GM23338 (cell line): ENCODE measurements around the gene NUP54. TPM values are rescaled to one million over a fixed set of nuclear protein-coding genes. Genes with fewer than 3 reads are reported as not detected.

Source experiments
- ATAC-seq: fragments of 200-7000 bp; cut with Tn5 transposase; 3 replicates; pipeline ENCODE4 v1.9.1; 2020
- DNase-seq: peaks from one replicate; pipeline ENCODE4 v3.0.0-alpha.2; 2015; ENCODE audit warnings: low spot score
- H2AFZ ChIP-seq: fragments of 200-600 bp; sonication (generic); 2 replicates; pipeline ENCODE4 v1.8.0; 2016; ENCODE audit warnings: antibody characterized with exemption, mild to moderate bottlenecking, moderate library complexity
- H3F3A ChIP-seq: fragments of 200-600 bp; sonication (generic); replicated peaks from 2 replicates; pipeline ENCODE4 v1.8.0; 2017; ENCODE audit warnings: antibody characterized with exemption, mixed run types, low read depth
- H3K27ac ChIP-seq: fragments of 200-600 bp; sonication (generic); 2 replicates; pipeline ENCODE4 v1.6.1; 2016; ENCODE audit warnings: low read depth
- H3K27me3 ChIP-seq: fragments of 200-600 bp; sonication (generic); 2 replicates; pipeline ENCODE4 v1.8.0; 2016; ENCODE audit warnings: mild to moderate bottlenecking, mixed run types, moderate library complexity; ENCODE audit not compliant: insufficient read depth
- H3K36me3 ChIP-seq: fragments of 200-600 bp; sonication (generic); 2 replicates; pipeline ENCODE4 v1.8.0; 2016; ENCODE audit warnings: mild to moderate bottlenecking; ENCODE audit not compliant: insufficient read depth
- H3K4me1 ChIP-seq: fragments of 200-600 bp; sonication (generic); 2 replicates; pipeline ENCODE4 v1.8.0; 2016; ENCODE audit warnings: mild to moderate bottlenecking, moderate library complexity; ENCODE audit not compliant: insufficient read depth
- H3K4me2 ChIP-seq: fragments of 200-600 bp; sonication (generic); 2 replicates; pipeline ENCODE4 v1.7.1; 2017; ENCODE audit warnings: mixed run types
- H3K4me3 ChIP-seq: fragments of 200-600 bp; sonication (generic); 2 replicates; pipeline ENCODE4 v1.6.1; 2016; ENCODE audit warnings: mixed run types
- H3K79me2 ChIP-seq: fragments of 200-600 bp; sonication (generic); replicated peaks from 2 replicates; pipeline ENCODE4 v1.8.0; 2017; ENCODE audit warnings: mild to moderate bottlenecking; ENCODE audit not compliant: insufficient read depth
- H3K9me2 ChIP-seq: fragments of 200-600 bp; sonication (generic); 2 replicates; pipeline ENCODE4 v1.8.0; 2017; ENCODE audit not compliant: insufficient read depth
- H4K20me1 ChIP-seq: fragments of 200-600 bp; sonication (generic); replicated peaks from 2 replicates; pipeline ENCODE4 v1.8.0; 2017; ENCODE audit warnings: mild to moderate bottlenecking; ENCODE audit not compliant: insufficient read depth
- H3K27ac Mint-ChIP-seq: 2 replicates; pipeline ENCODE4 v1.8.0; 2020; ENCODE audit warnings: inconsistent platforms, mild to moderate bottlenecking, moderate library complexity, mixed read lengths
- H3K27me3 Mint-ChIP-seq: 3 replicates; pipeline ENCODE4 v1.8.0; 2022; ENCODE audit warnings: low read depth, mild to moderate bottlenecking, moderate library complexity, mixed read lengths, inconsistent platforms; ENCODE audit not compliant: insufficient read depth, poor library complexity
- H3K36me3 Mint-ChIP-seq: 3 replicates; pipeline ENCODE4 v1.8.0; 2021; ENCODE audit warnings: low read depth, mild to moderate bottlenecking, inconsistent platforms, moderate library complexity, mixed read lengths
- H3K4me1 Mint-ChIP-seq: 3 replicates; pipeline ENCODE4 v1.8.0; 2020; ENCODE audit warnings: mild to moderate bottlenecking, inconsistent platforms, mixed read lengths
- H3K4me3 Mint-ChIP-seq: 3 replicates; pipeline ENCODE4 v1.8.0; 2021; ENCODE audit warnings: moderate library complexity, mild to moderate bottlenecking, inconsistent platforms, mixed read lengths
- H3K9me3 Mint-ChIP-seq: 3 replicates; pipeline ENCODE4 v1.8.0; 2020; ENCODE audit warnings: moderate library complexity, mild to moderate bottlenecking, inconsistent platforms, mixed read lengths
- CTCF ChIP-seq, 2 experiments: fragments of 200-600 bp in 1 of 2; sonication (generic) in 1 of 2; conservative IDR thresholded peaks; 2 replicates each; pipeline versions ENCODE4 v1.5.1 to v1.6.1; 2016 to 2017; ENCODE audit warnings: antibody characterized with exemption in 2 of 2, low read depth in 2 of 2, mild to moderate bottlenecking in 2 of 2, moderate library complexity in 1 of 2
- EZH2 ChIP-seq: fragments of 200-600 bp; sonication (generic); IDR thresholded peaks from one replicate; pipeline ENCODE4 v1.8.0; 2017; ENCODE audit warnings: antibody characterized with exemption, mild to moderate bottlenecking, low read depth; ENCODE audit not compliant: unreplicated experiment
- JUNB ChIP-seq: IDR thresholded peaks from one replicate; pipeline ENCODE4 v1.6.1; 2016; ENCODE audit warnings: antibody characterized with exemption; ENCODE audit not compliant: unreplicated experiment
- POLR2AphosphoS5 ChIP-seq: IDR thresholded peaks from 2 replicates; pipeline ENCODE4 v1.6.1; 2016; ENCODE audit warnings: antibody characterized with exemption, low read depth
- REST ChIP-seq: IDR thresholded peaks from one replicate; pipeline ENCODE4 v1.6.1; 2018; ENCODE audit warnings: antibody characterized with exemption; ENCODE audit not compliant: unreplicated experiment
- ZNF331 ChIP-seq: fragments of 250-450 bp; sonication (Bioruptor Pico); IDR thresholded peaks from 2 replicates; pipeline ENCODE4 v1.5.0; 2020; ENCODE audit warnings: low read depth, mild to moderate bottlenecking, moderate library complexity
- polyA plus RNA-seq: library from polyadenylated mRNA; unstranded; fragments of >200 nt; fragmentation: Nextera tagmentation; extraction: Ambion mirVana; gene quantifications from 2 replicates; pipeline ENCODE4 v1.2.1, GENCODE V29; 2016
- total RNA-seq: library from RNA; depleted of rRNA; stranded (reverse); fragments of >200 nt; shearing (Covaris generic); gene quantifications from 2 replicates; pipeline ENCODE4 v1.2.3, GENCODE V29; 2014

The NUP54 gene
- total and polyA plus RNA-seq, 2 experiments from 2014 or later: 97.8 to 118 TPM

DNA sequence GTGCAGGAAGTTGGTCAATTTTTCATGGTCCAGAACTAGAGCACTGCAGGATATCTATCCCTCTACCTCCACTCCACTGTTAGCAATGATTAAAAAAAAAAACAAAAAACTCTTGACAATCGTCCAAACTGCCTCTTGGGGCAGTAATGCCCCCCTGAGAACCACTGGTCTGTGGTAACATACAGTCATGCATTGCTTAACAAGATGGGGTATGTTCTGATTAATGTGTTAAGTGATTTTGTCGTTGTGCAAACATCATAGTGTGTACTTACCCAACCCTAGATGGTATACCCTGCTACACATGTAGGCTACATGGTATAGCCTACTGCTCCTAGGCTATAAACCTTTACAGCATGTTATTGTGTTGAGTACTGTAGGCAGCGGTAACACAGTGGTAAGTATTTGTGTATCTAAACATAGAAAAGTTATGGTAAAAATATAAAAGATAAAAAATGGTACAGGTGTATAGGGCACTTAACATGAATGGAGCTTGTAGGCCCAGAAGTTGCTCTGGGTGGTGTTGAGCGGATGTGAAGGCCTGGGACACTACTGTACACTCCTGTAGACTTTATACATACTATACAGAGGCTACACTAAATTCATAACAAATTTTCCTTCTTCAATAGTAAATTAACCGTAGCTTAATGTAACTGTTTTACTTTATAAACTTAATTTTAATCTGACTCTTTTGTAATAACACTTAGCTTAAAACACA, 39.6 kb downstream of the NUP54 start:
- H3K79me2 ChIP-seq: no peaks in the 10 kb centered on the region
- TF ChIP-seq CTCF (conservative IDR thresholded peaks at IDR 0.05; ENCODE audit: low read depth in 2 of 2) (peak; percentile 45 to 55), EZH2 (no peak), ZNF331 (CRISPR knock-in tag) (no peak), JUNB (no peak)
- H3F3A ChIP-seq: no peaks in the 10 kb centered on the region
- peaks cover 30% of the 10 kb centered on the region; the same call in 1 of the 2 replicates for H3K27me3 ChIP-seq
- H3K27me3 Mint-ChIP-seq: no peaks in the 10 kb centered on the region
- no peak overlapping the region for H3K4me3 Mint-ChIP-seq
- DNase-seq (peak; percentile 46), ATAC-seq (peak; percentile 81)
- H3K9me2 ChIP-seq: no peaks in the 10 kb centered on the region
- H3K27ac ChIP-seq: no peak overlapping the region
- no peak overlapping the region for H3K4me2 ChIP-seq
- no peaks in the 10 kb centered on the region for H3K9me3 Mint-ChIP-seq
- H3K27ac Mint-ChIP-seq: no peak overlapping the region
- H3K36me3 ChIP-seq: no peaks in the 10 kb centered on the region; the same call in 1 of the 2 replicates
- H3K4me1 ChIP-seq: no peaks in the 10 kb centered on the region
- H2AFZ ChIP-seq: no peak overlapping the region
- H3K36me3 Mint-ChIP-seq: peaks cover 15% of the 10 kb centered on the region
- H3K4me3 ChIP-seq: no peak overlapping the region
- H4K20me1 ChIP-seq: no peaks in the 10 kb centered on the region; the same call in 1 of the 2 replicates
- peaks cover 5% of the 10 kb centered on the region; the same call in 2 of the 3 replicates for H3K4me1 Mint-ChIP-seq

DNA sequence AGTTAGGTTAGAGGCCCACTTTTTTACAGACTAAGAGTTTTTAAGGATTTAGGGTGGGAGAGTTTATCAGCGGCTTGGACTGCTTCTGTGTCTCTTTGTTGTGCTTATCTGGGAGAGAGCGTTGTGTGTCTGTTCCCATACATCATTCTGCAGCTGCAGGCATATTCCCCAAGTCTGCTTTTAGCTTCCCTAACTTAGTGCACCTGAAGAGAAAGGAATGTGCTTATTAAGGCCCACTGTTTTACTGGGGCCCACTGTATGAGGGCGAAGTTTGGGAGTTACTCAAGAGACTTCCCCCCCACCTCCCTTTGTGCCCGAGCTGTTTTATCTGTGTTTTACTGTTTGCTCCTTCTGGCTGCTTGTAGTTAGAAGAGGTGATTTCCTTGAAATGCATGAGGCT, 41.8 kb downstream of the NUP54 start:
- H3K27me3 ChIP-seq: peaks cover 30% of the 10 kb centered on the region; the same call in 1 of the 2 replicates
- Mint-ChIP-seq H3K36me3 (no peaks in the 10 kb centered on the region), H3K9me3 (no peaks in the 10 kb centered on the region), H3K27me3 (no peaks in the 10 kb centered on the region), H3K27ac (no peak overlapping the region), H3K4me3 (no peak overlapping the region), H3K4me1 (peaks cover 5% of the 10 kb centered on the region)
- H3F3A ChIP-seq: no peaks in the 10 kb centered on the region
- H3K9me2 ChIP-seq: no peaks in the 10 kb centered on the region
- no peaks in the 10 kb centered on the region for H3K4me1 ChIP-seq
- no peak overlapping the region for H3K4me2 ChIP-seq
- DNase-seq (peak; percentile 62), ATAC-seq (no peak)
- no peaks in the 10 kb centered on the region; the same call in 1 of the 2 replicates for H4K20me1 ChIP-seq
- TF ChIP-seq POLR2AphosphoS5 (peak; percentile 36; the same call in 1 of the 2 replicates), REST (no peak)
- H3K4me3 ChIP-seq: no peak overlapping the region
- no peak overlapping the region for H3K27ac ChIP-seq
- no peak overlapping the region for H2AFZ ChIP-seq
- no peaks in the 10 kb centered on the region for H3K36me3 ChIP-seq
- no peaks in the 10 kb centered on the region for H3K79me2 ChIP-seq
